HG03460 (cell line): ENCODE measurements around the gene MIPOL1.
"Not testable (repeated sequence)": the region's sequence is repeated elsewhere in the genome, so short reads cannot be mapped to it uniquely, and the experiment has no call there.

Experiments used
- ATAC-seq: cut with Tn5 transposase; IDR thresholded peaks from one replicate; pipeline ENCODE4 v1.9.1; 2021; ENCODE audit not compliant: unreplicated experiment

Gene MIPOL1

GRCh38 chr14:37278636-37279538 lies 81.2 kb downstream of the MIPOL1 start:
- no peak for ATAC-seq

GRCh38 chr14:37279818-37280217 lies 82.1 kb downstream of the MIPOL1 start:
- no peak for ATAC-seq

- ATAC-seq = no peak
Measured at GRCh38 chr14:37284760-37285159, 87.0 kb downstream of the MIPOL1 start.

- no peak for ATAC-seq
Measured at GRCh38 chr14:37285220-37285619, 87.5 kb downstream of the MIPOL1 start.

- ATAC-seq = no peak
Measured at GRCh38 chr14:37289688-37290087, 92.0 kb downstream of the MIPOL1 start.

GRCh38 chr14:37295262-37295661 lies 97.5 kb downstream of the MIPOL1 start:
- not testable (repeated sequence) for ATAC-seq

- no peak for ATAC-seq
Measured at GRCh38 chr14:37311252-37311651, 113.5 kb downstream of the MIPOL1 start.

- no peak for ATAC-seq
Measured at GRCh38 chr14:37318938-37319337, 121.2 kb downstream of the MIPOL1 start.

- ATAC-seq = no peak
Measured at GRCh38 chr14:37320106-37320505, 122.4 kb downstream of the MIPOL1 start.

GRCh38 chr14:37325332-37325731 lies 127.6 kb downstream of the MIPOL1 start:
- ATAC-seq = no peak

GRCh38 chr14:37326434-37326833 lies 128.7 kb downstream of the MIPOL1 start:
- ATAC-seq = no peak

GRCh38 chr14:37327933-37328332 lies 130.2 kb downstream of the MIPOL1 start:
- ATAC-seq = not testable (repeated sequence)

- no peak for ATAC-seq
Measured at GRCh38 chr14:37328673-37329072, 130.9 kb downstream of the MIPOL1 start.

GRCh38 chr14:37329189-37330001 lies 131.7 kb downstream of the MIPOL1 start:
- ATAC-seq = no peak

- ATAC-seq = no peak
Measured at GRCh38 chr14:37330910-37331309, 133.2 kb downstream of the MIPOL1 start.

GRCh38 chr14:37340353-37340752 lies 142.6 kb downstream of the MIPOL1 start:
- ATAC-seq = no peak

GRCh38 chr14:37343307-37344094 lies 145.8 kb downstream of the MIPOL1 start:
- no peak for ATAC-seq

- no peak for ATAC-seq
Measured at GRCh38 chr14:37363661-37364060, 165.9 kb downstream of the MIPOL1 start.

GRCh38 chr14:37369425-37369824 lies 171.7 kb downstream of the MIPOL1 start:
- no peak for ATAC-seq

- no peak for ATAC-seq
Measured at GRCh38 chr14:37375566-37375965, 177.8 kb downstream of the MIPOL1 start.

GRCh38 chr14:37376944-37377609 lies 179.3 kb downstream of the MIPOL1 start:
- no peak for ATAC-seq
